ENCODE data around the gene TMEM269.
A peak's percentile ranks its signal among the peaks of the same experiment; 100 is the strongest.

TMEM269 gene

GRCh38 chr1:42816585-42817439 is 32.0 kb downstream of the TMEM269 start, which contains the start of the genes ERMAP and SVBP:
ERMAP (plus strand) TSS chr1:42817122; CDS start chr1:42830449, 13,327 bp downstream.
SVBP (minus strand) TSS chr1:42817397; CDS start chr1:42816544, 853 bp downstream.
- ChIA-PET CTCF (interaction anchor here (0.9 to 3.8 kb wide), 4 partner anchors 9 to 38 kb away, joined by 3 to 16 read pairs (median 4); partner anchors contain the start of gene ZNF691), POLR2A (interaction anchor here (0.6 to 1.2 kb wide), 2 partner anchors 28 to 50 kb away, joined by 3 to 9 read pairs; partner anchors contain the start of genes C1orf50 and P3H1)
- DNase-seq (ENCODE audit: low read depth, low spot score): no peak
- TF ChIP-seq, protein P1, sequence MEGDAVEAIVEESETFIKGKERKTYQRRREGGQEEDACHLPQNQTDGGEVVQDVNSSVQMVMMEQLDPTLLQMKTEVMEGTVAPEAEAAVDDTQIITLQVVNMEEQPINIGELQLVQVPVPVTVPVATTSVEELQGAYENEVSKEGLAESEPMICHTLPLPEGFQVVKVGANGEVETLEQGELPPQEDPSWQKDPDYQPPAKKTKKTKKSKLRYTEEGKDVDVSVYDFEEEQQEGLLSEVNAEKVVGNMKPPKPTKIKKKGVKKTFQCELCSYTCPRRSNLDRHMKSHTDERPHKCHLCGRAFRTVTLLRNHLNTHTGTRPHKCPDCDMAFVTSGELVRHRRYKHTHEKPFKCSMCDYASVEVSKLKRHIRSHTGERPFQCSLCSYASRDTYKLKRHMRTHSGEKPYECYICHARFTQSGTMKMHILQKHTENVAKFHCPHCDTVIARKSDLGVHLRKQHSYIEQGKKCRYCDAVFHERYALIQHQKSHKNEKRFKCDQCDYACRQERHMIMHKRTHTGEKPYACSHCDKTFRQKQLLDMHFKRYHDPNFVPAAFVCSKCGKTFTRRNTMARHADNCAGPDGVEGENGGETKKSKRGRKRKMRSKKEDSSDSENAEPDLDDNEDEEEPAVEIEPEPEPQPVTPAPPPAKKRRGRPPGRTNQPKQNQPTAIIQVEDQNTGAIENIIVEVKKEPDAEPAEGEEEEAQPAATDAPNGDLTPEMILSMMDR (IDR thresholded peaks at IDR 0.05; ENCODE audit: insufficient read depth, low read length, missing control alignments): no peak
- peak within 1 kb of the TSS; percentile 87 for H3K4me3 ChIP-seq (ENCODE audit: low read depth, low read length)

- DNase-seq (ENCODE audit: low read depth, low spot score): no peak
- ChIA-PET POLR2A (interaction anchor here (0.6 to 1.2 kb wide), 2 partner anchors 27 to 50 kb away, joined by 3 to 9 read pairs; partner anchors contain the start of genes C1orf50 and P3H1), CTCF (interaction anchor here (0.9 to 3.8 kb wide), 3 partner anchors 9 to 29 kb away, joined by 3 to 16 read pairs (median 5); partner anchors contain the start of gene ZNF691)
- peak overlapping the region; percentile 47 for H3K4me3 ChIP-seq (ENCODE audit: low read depth, low read length)
- TF ChIP-seq, protein P1 (IDR thresholded peaks at IDR 0.05; ENCODE audit: insufficient read depth, low read length, missing control alignments): no peak
These were observed 32.6 kb downstream of the TMEM269 start for GRCh38 chr1:42817440-42817767.

- ChIA-PET CTCF (interaction anchor here (0.9 to 3.8 kb wide), 3 partner anchors 10 to 29 kb away, joined by 3 to 16 read pairs (median 5); partner anchors contain the start of gene ZNF691), POLR2A (interaction anchor here (0.6 to 1.2 kb wide), 2 partner anchors 26 to 51 kb away, joined by 3 to 9 read pairs; partner anchors contain the start of genes C1orf50 and P3H1)
- TF ChIP-seq, protein P1 (IDR thresholded peaks at IDR 0.05; ENCODE audit: insufficient read depth, low read length, missing control alignments): no peak
- no peak for DNase-seq (ENCODE audit: low read depth, low spot score)
- no peak overlapping the region for H3K4me3 ChIP-seq (ENCODE audit: low read depth, low read length)
These were observed 33.2 kb downstream of the TMEM269 start for GRCh38 chr1:42817976-42818375.

DNA sequence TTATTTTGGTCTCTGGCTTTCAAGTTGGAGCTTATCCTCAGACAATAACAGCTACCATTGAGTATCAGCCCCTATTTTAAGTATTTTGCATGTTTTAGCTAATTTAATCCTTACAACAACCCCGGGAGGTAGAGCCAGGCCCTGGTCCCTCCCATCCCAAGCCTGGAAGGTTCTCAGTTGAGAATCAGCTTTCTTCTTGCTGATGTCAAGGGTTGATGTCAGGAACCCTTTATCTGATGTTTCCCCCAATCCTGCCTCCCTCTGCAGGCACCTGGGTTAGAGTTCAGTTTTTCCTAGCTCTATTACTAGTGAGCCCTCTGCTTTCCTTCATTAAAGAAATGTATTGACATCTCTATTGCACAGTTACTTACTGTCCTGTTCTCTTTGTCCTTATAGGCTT is 36.0 kb downstream of the TMEM269 start:
- CTCF ChIA-PET: interaction anchor here (1.0 to 2.8 kb wide), 2 partner anchors 26 to 30 kb away, joined by 3 to 12 read pairs; partner anchors contain the start of gene ZNF691
- POLR2A ChIA-PET: no interaction called here
- TF ChIP-seq, protein P1 (IDR thresholded peaks at IDR 0.05; ENCODE audit: insufficient read depth, low read length, missing control alignments): no peak
- DNase-seq (ENCODE audit: low read depth, low spot score): no peak
- H3K4me3 ChIP-seq (ENCODE audit: low read depth, low read length): no peak overlapping the region

DNA sequence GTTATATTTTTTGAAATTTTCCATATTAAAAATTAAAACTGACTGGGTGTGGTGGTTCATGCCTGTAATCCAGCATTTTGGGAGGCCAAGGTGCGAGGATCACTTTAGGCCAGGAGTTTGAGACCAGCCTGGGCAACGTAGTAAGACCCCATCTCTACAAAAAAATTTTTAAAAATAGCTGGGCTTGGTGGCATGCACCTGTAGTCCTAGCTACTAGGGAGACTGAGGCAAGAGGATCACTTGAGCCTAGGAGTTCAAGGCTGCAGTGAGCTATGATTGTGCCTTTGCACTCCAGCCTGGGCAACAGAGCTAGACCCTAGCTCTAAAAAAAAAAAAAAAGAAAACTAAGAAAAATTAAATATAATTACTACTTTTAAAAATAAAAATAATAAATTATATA is 36.9 kb downstream of the TMEM269 start:
- ChIA-PET CTCF (interaction anchor here (0.6 to 2.8 kb wide), 3 partner anchors 25 to 240 kb away, joined by 3 to 12 read pairs (median 10); partner anchors contain the start of gene ZNF691), POLR2A (no interaction called here)
- H3K4me3 ChIP-seq (ENCODE audit: low read depth, low read length): no peak overlapping the region
- TF ChIP-seq, protein P1 (IDR thresholded peaks at IDR 0.05; ENCODE audit: insufficient read depth, low read length, missing control alignments): no peak
- no peak for DNase-seq (ENCODE audit: low read depth, low spot score)

Measured in AG04449 (cell line).